SU-DHL-6 (cell line): ENCODE data around the gene ZFHX2.

Source experiments
- H2AFZ ChIP-seq: fragments of 200-600 bp; sonication (generic); 2 replicates; pipeline ENCODE4 v1.6.1; 2014; ENCODE audit warnings: low read depth, mild to moderate bottlenecking, moderate library complexity, mixed read lengths, antibody characterized with exemption, low read length; ENCODE audit not compliant: severe bottlenecking
- H3F3A ChIP-seq: fragments of 200-600 bp; shearing (Covaris generic); 2 replicates; pipeline ENCODE4 v1.6.0; 2016; ENCODE audit warnings: antibody characterized with exemption, mild to moderate bottlenecking; ENCODE audit not compliant: insufficient read depth
- H3K27ac ChIP-seq: fragments of 200-600 bp; sonication (generic); 2 replicates; pipeline ENCODE4 v1.5.1; 2016; ENCODE audit warnings: low read depth, mild to moderate bottlenecking, low read length, moderate library complexity, mixed read lengths
- H3K27me3 ChIP-seq: fragments of 200-600 bp; sonication (generic), shearing (Covaris generic); 2 replicates; pipeline ENCODE4 v1.6.0; 2014; ENCODE audit warnings: mild to moderate bottlenecking, low read length
- H3K36me3 ChIP-seq: fragments of 200-600 bp; sonication (generic); 2 replicates; pipeline ENCODE4 v1.6.1; 2014; ENCODE audit warnings: mild to moderate bottlenecking, low read length, mixed read lengths
- H3K4me2 ChIP-seq: fragments of 300-600, 200-600 bp; shearing (Covaris generic), sonication (generic); 2 replicates; pipeline ENCODE4 v1.6.0; 2014; ENCODE audit warnings: low read length, low read depth, mild to moderate bottlenecking; ENCODE audit not compliant: poor library complexity, severe bottlenecking
- H3K4me3 ChIP-seq: fragments of 200-600 bp; sonication (generic); 2 replicates; pipeline ENCODE4 v1.5.1; 2014; ENCODE audit warnings: antibody characterized with exemption, low read length, mild to moderate bottlenecking, mixed read lengths; ENCODE audit not compliant: insufficient read depth, poor library complexity, severe bottlenecking
- H3K79me2 ChIP-seq: fragments of 200-600 bp; sonication (generic); 2 replicates; pipeline ENCODE4 v1.6.1; 2014; ENCODE audit warnings: mild to moderate bottlenecking, low read length, moderate library complexity; ENCODE audit not compliant: insufficient read depth
- H3K9ac ChIP-seq: fragments of 200-600 bp; sonication (generic); 2 replicates; pipeline ENCODE4 v1.7.0; 2014; ENCODE audit warnings: mild to moderate bottlenecking, low read length
- H3K9me2 ChIP-seq: fragments of 200-600 bp; sonication (generic); replicated peaks from 2 replicates; pipeline ENCODE4 v1.6.1; 2014; ENCODE audit warnings: low read length; ENCODE audit not compliant: insufficient read depth
- H3K9me3 ChIP-seq: fragments of 200-600 bp; sonication (generic); 2 replicates; pipeline ENCODE4 v1.6.1; 2014; ENCODE audit warnings: low read length, mixed read lengths; ENCODE audit not compliant: insufficient read depth
- H4K20me1 ChIP-seq: fragments of 200-600 bp; sonication (generic); 2 replicates; pipeline ENCODE4 v1.6.1; 2014; ENCODE audit warnings: low read depth, mild to moderate bottlenecking, antibody characterized with exemption, low read length, moderate library complexity, mixed read lengths
- EZH2phosphoT487 ChIP-seq: fragments of 200-600 bp; sonication (generic), shearing (Covaris generic); conservative IDR thresholded peaks from 2 replicates; pipeline ENCODE4 v1.6.1; 2018; ENCODE audit warnings: mild to moderate bottlenecking, antibody characterized with exemption, low read length, moderate library complexity, mixed read lengths
- TF ChIP-seq, protein P1 (sequence below): fragments of 200-600 bp; sonication (generic); IDR thresholded peaks from one replicate; pipeline ENCODE4 v1.5.1; 2017; ENCODE audit warnings: antibody characterized with exemption, mild to moderate bottlenecking, low read length, moderate library complexity; ENCODE audit not compliant: insufficient read depth, poor library complexity, severe bottlenecking

The ZFHX2 gene

DNA sequence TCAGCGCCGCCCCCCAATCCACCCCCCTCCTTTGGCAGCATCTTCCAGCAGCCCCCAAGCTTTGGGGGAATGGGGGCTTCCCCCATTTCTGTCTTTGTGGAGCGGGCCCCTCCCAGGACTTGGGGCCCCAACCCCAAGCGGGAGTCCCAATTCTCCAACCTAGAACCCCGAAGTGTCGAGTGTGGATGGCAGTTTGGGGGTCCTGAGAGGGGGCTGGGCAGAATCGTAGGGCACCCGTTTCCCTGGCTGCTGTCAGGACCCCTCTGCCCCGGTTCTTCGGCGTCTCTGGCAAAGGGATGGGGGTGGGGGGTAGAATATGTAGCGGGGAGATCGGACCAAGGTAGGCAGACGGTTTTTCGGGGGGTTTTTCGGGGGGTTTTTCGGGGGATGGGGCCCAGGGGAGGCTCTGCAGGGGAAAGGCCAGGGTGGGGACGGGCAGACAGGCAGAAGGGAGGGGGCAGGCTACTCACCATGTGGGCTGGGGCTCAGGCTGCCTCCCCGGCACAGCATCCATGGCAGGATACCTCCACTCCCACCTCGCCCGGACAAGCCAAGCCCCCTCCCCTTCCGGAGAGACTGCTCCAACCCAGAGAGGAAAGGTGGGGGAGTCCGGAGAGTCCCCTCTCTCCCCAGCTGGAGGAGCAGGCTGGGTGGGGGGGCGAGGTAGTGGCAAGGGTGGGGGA lies 26.3 kb upstream of the ZFHX2 start:
- Histone ChIP-seq H3K79me2 (no peaks in the 10 kb centered on the region), H4K20me1 (no peaks in the 10 kb centered on the region), H3K4me2 (no peak overlapping the region), H3K9me2 (no peaks in the 10 kb centered on the region), H3F3A (no peaks in the 10 kb centered on the region), H3K27me3 (no peaks in the 10 kb centered on the region), H3K36me3 (no peaks in the 10 kb centered on the region), H2AFZ (no peak overlapping the region), H3K9ac (no peak overlapping the region), H3K27ac (no peak overlapping the region), H3K4me3 (no peak overlapping the region), H3K9me3 (no peaks in the 10 kb centered on the region)
- no peak for TF ChIP-seq EZH2phosphoT487
- TF ChIP-seq, protein P1, sequence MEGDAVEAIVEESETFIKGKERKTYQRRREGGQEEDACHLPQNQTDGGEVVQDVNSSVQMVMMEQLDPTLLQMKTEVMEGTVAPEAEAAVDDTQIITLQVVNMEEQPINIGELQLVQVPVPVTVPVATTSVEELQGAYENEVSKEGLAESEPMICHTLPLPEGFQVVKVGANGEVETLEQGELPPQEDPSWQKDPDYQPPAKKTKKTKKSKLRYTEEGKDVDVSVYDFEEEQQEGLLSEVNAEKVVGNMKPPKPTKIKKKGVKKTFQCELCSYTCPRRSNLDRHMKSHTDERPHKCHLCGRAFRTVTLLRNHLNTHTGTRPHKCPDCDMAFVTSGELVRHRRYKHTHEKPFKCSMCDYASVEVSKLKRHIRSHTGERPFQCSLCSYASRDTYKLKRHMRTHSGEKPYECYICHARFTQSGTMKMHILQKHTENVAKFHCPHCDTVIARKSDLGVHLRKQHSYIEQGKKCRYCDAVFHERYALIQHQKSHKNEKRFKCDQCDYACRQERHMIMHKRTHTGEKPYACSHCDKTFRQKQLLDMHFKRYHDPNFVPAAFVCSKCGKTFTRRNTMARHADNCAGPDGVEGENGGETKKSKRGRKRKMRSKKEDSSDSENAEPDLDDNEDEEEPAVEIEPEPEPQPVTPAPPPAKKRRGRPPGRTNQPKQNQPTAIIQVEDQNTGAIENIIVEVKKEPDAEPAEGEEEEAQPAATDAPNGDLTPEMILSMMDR: no peak

DNA sequence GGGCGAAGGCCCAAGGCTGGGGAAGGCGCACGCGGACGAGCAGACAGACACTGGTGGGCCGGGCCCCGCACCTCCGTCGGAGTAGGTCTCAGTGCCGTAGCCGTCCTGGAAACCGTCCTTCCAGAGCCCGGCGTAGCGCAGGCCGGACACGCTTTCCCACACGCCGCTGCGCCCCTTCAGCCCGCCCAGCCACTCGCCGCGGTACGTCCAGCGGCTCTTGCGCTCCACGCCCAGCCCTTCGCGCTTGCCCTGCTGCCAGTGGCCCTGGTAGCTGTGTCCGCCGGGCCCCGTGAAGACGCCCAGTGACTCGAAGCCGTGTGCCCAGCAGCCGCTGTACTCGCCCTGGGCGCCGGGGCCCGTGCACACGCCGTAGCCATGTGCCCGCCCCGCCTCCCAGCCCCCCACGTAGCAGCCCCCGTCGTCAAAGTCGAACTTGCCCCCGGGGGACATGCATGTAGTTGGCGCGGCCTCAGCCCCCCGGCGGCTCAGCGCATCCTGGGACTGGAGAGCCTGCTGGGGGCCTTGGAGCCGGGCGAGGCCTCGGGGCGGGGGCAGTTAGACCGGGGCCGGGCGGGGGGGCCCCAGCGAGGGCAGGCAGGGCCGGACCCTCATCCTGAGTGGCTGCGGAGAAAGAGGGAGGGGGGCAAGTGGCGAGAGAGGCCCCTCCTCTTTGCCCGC lies 25.6 kb upstream of the ZFHX2 start:
- Histone ChIP-seq H3K9me3 (no peaks in the 10 kb centered on the region), H3K4me3 (no peak overlapping the region), H2AFZ (no peak overlapping the region), H3K79me2 (no peaks in the 10 kb centered on the region), H3K9ac (no peak overlapping the region), H3K36me3 (no peaks in the 10 kb centered on the region), H3K9me2 (no peaks in the 10 kb centered on the region), H3F3A (no peaks in the 10 kb centered on the region), H3K27ac (no peak overlapping the region), H3K4me2 (no peak overlapping the region), H3K27me3 (no peaks in the 10 kb centered on the region), H4K20me1 (no peaks in the 10 kb centered on the region)
- TF ChIP-seq, protein P1: no peak
- no peak for TF ChIP-seq EZH2phosphoT487

DNA sequence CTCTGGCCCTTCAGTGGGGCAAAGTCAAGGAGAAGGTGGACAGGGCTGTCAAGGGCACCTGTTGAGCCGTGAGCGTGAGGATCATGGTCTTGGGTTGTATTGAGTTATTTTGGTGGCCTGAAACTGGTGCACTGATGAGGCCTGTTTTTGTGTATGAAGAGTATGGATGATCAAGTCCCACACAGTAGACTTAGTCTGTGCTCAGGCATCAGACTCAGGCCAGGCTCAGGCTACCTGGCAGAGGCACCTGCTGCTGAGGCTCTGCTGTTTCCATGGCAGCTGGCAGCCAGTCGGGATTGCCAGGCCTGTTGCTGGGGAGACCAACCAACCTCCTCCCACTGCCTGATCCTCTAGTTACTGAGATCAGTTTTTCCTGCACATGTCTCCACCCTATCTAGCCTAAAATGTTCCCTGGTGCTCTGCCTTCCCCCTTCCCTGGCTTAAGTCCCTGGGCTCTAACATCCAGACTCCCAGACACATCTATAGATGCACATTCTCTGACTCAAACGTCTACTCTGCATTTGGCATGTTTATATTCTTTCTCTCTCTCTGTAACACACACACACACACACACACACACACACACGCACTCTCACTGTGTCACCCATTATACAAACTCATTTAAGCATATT lies 21.9 kb upstream of the ZFHX2 start:
- H3F3A ChIP-seq: peaks cover 9% of the 10 kb centered on the region; the same call in 1 of the 2 replicates
- H3K9me3 ChIP-seq: no peaks in the 10 kb centered on the region
- H3K4me2 ChIP-seq: no peak overlapping the region
- H3K9ac ChIP-seq: no peak overlapping the region
- H2AFZ ChIP-seq: no peak overlapping the region
- H3K36me3 ChIP-seq: no peaks in the 10 kb centered on the region
- TF ChIP-seq, protein P1: no peak
- TF ChIP-seq EZH2phosphoT487: no peak
- H3K27me3 ChIP-seq: no peaks in the 10 kb centered on the region
- no peak overlapping the region for H3K4me3 ChIP-seq
- no peak overlapping the region for H3K27ac ChIP-seq
- no peaks in the 10 kb centered on the region for H3K79me2 ChIP-seq
- no peaks in the 10 kb centered on the region for H3K9me2 ChIP-seq
- no peaks in the 10 kb centered on the region for H4K20me1 ChIP-seq
